ENCODE results near the gene SCD5.

SCD5 gene

DNA sequence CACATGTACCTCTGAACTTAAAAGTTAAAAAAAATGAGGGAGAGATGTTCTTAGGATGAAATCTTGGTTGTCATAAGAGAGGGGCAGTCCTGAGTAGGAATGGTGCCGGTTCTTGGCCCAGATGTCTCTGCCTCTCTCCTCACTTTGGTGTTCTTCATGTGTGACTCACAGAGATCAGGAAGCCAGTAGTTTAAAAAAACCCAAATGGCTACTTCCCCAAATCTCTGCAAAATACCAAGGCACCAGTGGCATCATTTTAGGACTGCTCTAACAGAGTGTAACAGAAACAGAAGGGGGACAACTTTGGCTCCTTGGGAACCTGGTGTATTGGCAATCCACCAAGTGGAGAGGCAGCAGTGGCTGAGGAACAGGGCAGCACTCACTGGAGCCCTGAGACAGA lies 116.8 kb downstream of the SCD5 start:
- DNase-seq, result no peak

DNA sequence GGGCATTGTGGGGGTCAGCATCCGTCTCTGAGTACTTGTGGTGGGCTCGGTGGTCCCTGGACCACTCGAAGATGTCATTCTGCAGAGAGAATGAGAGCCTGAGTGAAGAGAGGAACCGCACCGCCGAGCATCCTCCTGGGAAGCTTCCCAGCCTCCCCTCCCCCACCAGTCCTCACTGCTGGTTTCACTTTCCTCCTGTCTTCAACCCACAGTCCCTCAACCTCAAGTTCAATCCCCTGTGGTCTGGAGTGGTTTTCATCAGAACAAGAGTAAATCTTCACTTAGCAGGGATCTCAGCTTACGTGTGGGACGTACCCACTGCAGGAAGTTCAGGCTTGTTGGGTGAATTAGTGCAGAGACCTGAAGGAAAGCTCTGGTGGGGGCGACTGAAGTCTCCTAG lies 117.8 kb downstream of the SCD5 start:
- DNase-seq, result no peak

DNA sequence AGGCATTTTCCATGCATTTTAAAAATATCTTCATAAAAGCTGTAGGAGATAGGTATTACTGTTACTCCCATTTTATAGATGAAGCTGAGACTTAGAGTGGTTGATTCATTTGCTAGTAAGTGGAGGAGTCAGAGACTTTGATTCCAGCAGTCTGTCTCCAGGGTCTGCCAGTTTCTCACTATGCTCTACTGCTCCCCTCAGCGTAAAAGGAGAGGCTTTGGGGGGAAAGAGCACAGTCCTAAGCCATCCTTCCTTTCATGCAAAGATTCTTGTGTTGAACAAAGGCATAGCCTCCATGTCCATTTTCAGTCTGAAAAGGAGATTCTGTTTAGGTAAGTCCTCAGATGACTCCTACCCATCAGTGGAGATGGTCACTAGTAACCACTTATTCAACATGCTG lies 119.1 kb downstream of the SCD5 start:
- no peak for DNase-seq

DNA sequence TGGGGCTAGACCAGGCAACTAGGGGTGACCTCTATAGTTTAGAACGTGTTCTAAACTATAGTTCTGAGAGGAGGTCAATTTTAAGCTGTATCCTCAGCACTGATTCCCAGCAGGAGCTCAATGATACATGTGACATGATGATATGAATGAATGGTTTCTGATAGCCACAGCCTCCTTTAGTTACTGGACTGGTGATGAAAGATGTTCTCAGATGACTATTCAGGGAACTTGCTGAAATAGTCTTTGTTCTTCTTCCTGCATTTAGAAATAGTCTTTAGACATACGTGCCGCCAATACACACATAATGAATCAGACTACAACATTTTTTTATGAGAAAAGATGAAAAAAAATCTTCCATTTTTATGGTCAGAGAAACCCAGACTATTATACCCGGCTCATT lies 120.5 kb downstream of the SCD5 start:
- no peak for DNase-seq

DNA sequence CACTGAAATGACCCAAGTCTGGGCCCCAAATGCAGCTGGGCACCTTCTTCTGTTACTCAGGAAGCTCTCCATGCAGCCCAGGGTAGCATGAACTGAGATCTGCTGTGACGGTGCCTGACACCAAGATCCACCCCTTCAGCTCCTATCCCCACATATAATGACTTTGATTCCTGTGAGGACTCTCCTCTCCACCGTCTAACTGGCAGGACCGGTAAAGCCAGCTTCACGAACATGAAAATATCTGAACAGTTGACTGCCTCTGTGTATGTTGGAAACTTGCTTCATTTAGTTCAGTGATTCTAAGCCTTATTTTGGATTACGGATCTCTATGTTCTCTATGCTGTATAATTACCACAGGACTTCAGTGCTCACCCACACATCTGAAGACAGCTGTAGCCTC lies 121.3 kb downstream of the SCD5 start:
- DNase-seq, result no peak

DNA sequence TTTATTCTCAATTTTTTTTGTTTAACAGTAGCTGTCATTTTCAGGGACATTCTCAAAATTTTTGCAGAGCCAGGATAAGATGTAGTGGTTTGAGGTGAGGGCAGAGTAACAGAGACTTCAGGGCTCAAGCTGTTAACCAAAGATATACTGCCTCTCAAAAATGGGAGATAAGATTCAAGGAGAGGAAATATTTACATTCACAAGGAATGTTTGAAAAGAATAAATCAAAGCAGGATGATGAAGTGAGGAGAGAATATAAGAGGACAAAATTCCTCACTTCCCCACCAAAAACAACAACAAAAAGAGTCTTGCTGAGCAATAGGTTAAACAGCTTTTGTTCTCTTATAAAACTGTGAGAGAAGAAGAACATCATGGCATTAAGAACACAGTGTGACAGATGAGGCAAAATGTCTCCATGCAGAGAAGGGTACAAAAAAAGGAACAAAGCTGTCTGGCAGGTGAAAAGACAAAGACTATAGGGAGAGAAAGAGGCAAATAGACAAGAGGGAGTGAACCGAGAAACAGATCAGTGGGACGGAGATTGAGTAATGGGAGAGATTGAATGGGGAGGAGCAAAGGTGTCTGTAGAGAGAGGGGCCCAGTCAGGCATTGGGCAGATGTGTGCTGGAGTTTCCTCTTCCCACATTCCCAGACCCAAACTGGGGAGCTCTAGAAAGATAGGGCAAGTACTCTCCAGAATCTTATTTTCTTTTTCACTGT lies 130.7 kb downstream of the SCD5 start:
- DNase-seq, result no peak

DNA sequence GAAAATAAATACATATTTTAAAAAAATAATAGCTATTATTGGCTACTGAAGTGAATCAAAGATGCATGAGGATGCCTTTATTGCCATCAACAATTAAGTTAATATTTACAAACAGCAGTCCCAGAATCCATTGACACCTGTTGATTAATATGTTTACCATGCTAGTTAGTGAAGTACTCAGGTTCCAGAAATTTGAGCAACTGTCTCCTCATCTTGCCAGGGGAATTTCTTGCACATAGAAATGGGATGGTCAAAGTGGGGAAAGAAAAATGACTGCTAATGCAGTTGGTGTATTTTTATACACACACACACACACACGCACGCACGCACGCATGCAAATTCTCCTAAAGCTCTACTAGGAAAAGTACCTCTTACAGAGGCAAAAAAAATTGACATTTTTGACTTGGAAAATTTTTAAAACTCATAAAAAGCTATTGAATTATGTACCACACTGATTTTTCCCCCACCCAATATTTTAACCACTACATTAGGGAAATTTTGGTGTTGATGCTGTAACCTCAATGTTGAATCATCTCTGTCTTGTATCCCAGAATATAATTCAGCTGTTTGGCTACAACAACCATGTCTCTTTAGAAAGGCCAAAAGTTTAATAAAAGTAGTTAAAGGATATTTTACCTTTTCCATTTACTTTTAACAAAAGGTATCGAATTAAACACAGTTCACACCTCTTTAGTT lies 131.5 kb downstream of the SCD5 start:
- DNase-seq, result no peak

DNA sequence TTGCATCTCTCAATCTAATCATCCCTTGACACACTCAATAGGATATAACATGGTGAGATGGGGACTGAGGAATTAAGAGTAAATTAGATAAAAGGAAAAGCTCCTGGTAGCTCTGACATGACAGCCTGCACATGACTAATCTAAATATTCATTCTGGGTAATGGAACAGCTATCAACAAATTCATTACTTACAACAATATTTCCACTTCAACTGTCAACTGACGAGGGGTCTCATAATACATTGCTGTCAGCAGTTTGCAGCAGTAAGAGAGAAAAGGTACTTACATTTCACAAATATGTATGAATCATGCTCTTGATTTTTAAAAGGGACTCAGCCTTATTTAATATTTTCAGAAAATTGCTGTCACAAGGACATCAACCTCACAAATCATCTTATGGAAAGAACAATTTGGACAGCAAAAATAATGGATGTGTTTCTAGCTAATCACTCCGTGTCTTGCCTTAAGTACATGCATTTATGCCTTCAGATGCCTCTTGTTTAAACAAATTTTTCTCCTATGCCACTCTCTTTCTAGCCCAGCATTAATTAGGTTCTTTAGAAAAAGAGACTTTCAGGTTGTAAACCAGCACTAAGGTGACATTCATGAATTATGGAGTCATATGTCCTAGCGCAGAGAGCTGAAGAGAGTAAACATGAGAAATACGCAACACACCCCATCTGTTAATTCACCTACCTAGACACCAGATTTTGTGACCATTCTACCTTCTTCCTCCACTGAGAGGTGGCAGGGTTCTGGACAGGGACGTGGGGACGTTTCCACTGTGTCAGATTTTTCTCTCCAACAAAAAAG lies 137.2 kb downstream of the SCD5 start:
- no peak for DNase-seq

DNA sequence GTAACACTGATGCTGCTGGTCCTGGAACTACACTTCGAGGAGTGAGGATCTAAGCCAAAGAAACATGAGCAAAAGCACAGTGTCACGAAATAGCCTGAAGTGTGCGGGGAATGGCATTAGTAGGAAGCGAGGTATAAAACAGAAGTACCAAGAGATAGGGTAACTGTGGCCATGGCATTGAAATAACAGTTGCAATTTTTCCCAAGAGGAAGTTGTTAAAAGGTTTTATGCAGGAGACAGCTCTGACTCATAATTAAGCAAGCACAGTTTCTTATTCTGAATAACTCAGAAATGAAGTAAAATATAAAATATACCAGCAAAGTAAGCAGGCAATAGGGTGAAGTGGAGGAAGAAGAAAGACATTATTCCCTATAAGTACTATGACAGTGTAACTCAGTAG lies 146.5 kb downstream of the SCD5 start:
- no peak for DNase-seq

DNA sequence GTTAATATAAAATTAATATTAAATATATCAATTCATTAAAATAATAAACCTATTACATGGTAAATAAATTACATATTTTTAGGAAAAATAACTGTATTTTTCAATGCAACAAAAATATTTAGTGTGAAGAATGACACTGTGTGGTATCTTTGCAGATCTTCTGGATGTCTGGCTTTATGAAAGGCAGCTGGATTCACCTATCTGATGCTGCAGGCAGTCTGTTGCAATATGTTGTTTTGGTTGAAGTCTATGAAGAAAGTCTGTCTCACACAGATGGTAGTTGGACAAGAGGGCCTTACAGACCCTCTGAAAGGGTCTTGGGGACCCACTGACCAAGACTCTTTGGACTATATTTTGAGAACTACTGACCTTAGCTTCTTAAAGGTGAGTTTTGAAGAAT lies 147.7 kb downstream of the SCD5 start:
- no peak for DNase-seq

DNA sequence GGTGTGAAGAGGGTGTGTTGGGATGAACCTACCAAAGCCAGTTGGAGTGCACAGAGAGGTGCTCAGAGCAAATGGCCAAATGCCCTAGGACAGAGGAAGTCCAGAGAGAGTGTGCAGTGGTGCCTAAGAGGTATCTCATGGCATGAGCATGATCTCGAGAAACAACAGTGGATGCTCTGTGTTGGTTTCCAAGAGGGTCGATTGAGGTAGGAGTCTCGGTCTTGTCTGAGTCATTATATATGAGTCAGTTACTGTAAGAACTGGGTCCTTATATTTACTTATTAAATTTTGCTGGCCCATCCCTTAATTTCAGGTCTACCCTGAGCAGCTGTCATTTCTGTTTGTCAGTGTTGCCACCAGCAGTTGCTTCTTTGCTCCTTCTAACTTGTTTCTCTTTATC lies 150.2 kb downstream of the SCD5 start:
- DNase-seq, result no peak

DNA sequence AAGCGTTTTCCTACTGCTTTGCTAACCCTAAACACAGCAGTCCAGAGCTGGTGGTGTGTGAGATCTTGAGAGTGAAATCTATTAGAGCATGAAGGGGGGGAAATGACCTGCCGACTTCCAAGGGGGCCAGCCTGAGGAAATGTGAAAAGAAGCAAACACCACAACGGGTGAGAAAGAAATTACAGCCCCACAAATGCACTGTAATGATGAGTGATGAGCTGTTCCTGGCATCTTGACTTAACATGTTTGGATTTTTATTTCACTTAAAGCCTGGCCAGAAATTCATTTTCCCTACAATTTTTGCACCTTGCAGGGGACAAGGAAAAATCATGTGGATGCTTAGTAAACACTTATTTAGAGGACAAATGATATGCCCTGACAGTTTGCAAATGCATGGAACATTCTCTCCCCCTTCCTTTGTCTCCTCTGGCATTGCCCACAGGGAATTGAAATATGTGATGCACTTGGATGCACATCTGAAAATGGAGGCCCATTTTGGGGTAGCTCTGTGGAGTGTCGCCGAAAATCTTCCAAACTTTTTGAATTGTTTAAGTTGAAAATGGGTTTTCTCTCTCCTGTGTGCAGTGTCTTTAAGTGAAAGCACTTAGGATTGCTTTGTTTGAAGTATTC lies 152.5 kb downstream of the SCD5 start:
- no peak for DNase-seq

DNA sequence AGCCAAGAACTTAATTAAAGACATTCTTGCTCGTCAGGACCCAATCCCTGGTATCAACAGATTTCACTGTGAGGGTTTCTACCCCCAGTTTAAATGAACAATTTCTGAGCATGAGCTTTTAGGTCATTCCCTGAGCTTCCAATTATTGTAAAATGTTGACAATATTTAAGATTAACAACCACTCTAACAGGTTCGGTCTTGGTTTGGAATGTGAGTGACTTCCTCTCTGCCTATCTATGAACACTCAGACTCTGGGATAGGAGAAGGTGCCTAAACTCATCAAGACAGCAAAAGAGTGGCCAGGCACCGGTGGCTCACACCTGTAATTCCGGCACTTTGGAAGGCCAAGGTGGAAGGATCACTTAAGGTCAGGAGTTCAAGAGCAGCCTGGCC lies 153.9 kb downstream of the SCD5 start:
- no peak for DNase-seq

DNA sequence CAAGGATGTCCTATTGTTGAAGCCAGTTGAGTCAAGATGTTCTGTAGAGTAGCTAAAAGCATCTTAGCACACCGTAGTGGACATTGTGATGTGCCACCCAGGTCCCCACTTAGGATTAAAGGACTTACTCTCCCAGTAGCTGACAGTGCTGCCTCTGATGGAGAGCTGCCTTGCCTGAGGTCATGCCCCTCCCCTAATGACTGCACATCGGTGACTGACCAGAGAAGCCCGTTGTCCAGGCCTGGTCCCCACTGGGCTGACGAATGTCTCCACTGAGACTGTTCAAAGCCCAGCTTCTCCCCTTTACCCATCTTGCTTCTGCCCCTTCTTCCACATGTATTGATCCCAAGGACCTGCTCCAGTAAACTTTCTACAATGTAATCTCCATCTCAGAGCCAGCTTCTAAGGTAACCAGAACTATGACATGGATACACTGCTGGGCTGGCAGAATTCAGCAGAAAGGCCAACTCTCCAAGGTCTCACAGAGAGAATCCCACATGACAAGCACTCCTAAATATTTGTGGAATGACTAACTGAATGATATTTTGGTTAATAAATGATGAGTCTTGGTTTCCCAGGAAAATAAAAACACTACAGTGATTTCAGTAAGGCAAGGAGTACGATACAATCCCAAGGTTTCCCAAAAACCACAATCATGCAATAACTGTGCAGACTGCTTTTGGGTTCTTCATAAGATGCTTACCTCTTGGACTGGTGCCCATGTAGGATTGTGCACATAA lies 154.4 kb downstream of the SCD5 start:
- DNase-seq, result no peak

DNA sequence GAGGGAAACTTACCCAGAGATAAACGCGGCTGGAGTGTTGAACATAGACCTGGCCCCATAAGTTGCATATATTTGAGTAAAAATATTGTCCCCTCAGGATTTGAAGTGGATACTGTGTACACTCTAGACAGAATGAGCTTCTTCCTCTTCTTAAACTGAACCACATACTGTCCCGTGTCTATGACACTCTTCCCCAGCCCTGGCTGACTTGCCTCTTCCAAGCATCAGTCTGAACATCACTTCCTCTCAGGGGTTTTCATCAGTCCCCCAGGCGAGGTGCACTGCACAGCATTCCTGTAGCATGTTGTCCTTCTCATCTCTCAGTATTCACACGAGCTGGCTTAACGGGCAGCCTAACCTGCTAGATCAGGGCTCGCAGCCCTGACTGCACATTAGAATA lies 156.3 kb downstream of the SCD5 start:
- no peak for DNase-seq

DNA sequence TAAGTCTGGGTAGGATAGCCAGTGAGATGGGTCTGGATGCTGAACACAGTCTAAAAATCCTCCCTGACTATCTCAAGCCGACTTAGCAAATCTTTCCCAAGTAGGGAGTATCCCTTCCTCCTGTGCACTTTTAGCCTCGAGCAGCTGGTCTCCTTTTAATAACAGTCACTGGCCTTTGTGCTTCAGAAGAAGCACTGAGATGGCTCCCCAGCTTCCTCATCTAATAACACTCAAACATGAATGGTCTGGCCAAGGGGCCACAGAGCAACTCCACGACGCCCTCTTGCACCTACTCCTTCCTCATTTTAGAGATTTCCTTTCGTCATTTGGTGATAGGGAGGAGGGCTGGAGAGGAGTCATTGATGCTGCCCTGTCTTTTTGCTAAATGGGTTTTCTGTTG lies 158.1 kb downstream of the SCD5 start:
- no peak for DNase-seq

DNA sequence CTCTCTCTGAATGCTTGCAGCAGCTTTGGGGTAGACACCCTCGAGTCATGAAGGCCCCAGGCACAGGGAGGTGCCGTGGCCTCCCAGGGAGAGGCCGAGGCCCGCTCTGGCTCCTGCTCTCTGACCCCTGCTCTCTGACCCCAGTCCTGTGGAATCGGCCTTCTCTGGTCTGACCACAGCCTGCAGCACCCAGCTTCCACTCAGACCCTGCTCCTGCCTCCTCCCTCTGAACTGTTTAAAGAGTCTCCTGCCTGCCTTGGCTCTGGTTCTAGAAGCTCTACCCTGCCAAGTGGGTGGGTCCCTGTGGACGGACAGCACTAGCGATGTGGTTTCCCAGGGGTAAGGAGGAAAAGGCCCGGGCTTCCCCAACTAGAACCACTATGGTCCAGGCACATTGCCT lies 158.6 kb downstream of the SCD5 start:
- DNase-seq, result no peak

DNA sequence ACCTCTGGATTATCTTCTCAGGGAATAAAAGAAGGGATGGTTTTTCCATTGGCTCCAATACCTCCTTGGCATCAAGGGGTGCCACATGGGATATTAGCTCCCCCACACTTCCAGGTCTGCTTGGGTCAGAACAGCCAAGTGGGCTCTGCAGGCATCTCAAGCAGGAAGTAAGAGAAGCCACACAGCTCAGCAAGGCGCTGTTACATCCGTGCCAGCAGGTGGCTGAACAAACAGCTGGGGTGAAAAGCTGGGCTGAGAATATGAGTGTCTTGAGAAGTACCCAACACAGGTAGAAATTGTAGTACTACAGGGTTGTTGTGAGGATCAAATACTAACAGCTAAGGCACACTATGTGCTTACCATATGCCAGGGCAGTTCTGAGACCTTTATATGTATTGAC lies 160.1 kb downstream of the SCD5 start:
- no peak for DNase-seq

DNA sequence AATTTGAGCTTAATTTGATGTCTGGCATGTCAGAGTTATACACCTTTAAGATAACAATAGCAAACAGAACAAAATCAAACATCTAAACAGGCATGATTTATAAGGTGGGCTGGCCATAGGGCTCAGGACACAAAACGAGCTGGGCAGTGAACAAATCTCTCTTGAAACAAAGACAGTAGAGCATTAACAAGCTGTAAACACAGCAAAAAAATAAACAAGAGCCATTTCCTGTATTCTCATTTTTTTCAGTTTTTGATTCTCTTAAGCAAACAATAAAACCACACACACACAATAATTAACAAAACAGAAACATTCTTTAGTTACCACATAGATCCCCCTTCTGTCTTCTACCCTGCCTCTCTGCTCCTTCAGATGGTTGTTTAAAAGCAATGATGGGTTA lies 168.5 kb downstream of the SCD5 start:
- no peak for DNase-seq

DNA sequence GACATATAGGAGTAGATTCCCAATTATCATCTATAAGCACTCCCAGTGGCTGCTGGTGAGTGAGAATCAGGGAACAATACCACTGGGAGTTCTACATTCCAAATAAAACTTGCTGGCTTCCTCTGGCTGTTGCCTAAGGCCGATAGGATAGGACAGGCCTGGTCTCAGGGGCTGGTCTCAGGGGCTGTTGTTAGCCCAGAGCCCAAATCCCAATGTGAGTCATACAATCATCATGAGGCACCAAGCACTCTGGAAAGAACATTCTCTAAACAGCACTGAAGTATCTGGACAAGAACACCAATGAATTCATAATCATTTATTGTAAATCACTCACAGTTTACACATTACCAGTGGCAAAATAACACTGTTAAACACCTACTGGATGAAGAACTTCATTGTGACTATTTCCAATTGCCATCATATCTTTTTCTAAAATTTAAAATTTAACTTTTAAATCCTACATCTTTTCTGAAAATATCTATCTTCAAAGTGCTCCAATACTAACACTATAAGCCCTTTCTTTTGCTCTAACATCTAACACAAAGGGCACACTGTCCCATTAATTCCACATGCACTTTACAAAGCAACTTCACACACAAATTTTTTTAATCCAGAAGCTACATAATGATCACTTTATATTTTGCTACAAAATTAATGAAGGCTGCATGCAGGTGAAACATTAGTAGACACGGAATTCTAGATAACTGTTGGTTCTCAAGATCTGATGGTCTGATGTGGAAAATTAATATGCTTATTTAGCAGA lies 169.2 kb downstream of the SCD5 start:
- DNase-seq, result no peak

DNA sequence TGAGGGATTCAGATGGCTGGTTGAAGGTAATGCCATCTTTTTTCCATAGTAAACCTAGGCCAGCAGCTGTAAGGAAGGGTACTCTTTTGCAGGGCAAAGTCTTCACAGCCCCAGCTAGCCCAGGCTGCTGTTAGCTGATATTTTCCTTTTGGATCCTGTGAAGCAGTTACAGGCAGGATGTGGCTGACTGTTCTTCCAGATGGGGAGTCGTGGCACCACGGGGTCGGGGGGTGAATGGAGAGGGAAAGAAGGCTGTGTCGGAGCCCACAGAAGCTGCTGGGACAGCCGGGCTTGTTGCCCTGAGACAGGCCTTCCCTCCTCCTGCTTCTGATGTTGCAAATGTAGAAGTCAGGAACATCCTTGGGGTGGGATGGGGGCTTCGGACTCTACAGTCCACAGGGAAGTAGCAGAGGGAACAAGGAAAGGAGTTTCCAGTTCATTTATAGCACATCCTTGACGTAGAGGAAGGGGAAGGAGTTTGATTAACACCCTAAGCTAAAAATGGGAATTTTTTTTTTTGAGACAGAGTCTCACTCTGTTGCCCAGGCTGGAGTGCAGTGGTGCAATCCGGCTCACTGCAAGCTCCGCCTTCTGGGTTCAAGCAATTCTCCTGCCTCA lies 172.2 kb downstream of the SCD5 start:
- no peak for DNase-seq

DNA sequence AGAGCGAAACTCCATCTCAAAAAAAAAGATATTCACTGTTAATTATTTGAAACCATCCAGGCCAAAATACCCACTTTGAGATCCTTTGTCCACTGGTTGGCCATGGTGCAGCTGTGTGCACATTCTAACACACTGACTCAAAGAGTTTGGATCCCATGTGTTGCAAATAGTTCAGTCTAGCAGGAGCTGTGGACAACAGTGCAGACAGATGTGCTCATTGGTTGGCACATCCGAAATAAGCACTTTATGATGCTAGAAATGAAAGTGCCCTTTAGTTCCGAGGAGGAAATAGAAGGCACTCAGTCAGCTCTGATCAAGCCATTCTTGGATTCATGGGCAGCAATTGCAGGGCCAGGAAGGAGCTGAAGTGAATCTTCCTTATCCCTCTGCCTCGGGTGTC lies 173.8 kb downstream of the SCD5 start:
- DNase-seq, result no peak

Data from DMS 273 treated with DMSO at 0.1 percent for 48 hours (cell line).